Smooth muscle cell (in vitro differentiated cells): ENCODE data around the gene PARD6A. TPM values are rescaled to one million over a fixed set of nuclear protein-coding genes. Genes with fewer than 3 reads are reported as not detected.

ENCODE experiments used
- DNase-seq: peaks from one replicate; lab custom pipeline; 2025; ENCODE audit not compliant: unreplicated experiment; lab: John Stamatoyannopoulos, UW
- H2AFZ ChIP-seq: fragments of 200-600 bp; sonication (generic); 2 replicates; pipeline ENCODE4 v1.6.0; 2016; ENCODE audit warnings: antibody characterized with exemption, low read depth, mild to moderate bottlenecking
- H3F3A ChIP-seq: fragments of 200-600 bp; sonication (generic); 2 replicates; pipeline ENCODE4 v1.6.0; 2017; ENCODE audit warnings: antibody characterized with exemption, low read depth
- H3K27ac ChIP-seq: fragments of 200-600 bp; sonication (generic); 2 replicates; pipeline ENCODE4 v1.5.1; 2016; ENCODE audit warnings: low read depth, mild to moderate bottlenecking
- H3K27me3 ChIP-seq: fragments of 200-600 bp; sonication (generic); 2 replicates; pipeline ENCODE4 v1.6.1; 2016; ENCODE audit warnings: low read depth, mild to moderate bottlenecking
- H3K36me3 ChIP-seq: fragments of 200-600 bp; sonication (generic); 2 replicates; pipeline ENCODE4 v1.5.1; 2016; ENCODE audit warnings: low read depth
- H3K4me1 ChIP-seq: fragments of 200-600 bp; sonication (generic); 2 replicates; pipeline ENCODE4 v1.5.1; 2016; ENCODE audit warnings: low read depth
- H3K4me2 ChIP-seq: fragments of 200-600 bp; sonication (generic); 2 replicates; pipeline ENCODE4 v1.6.0; 2016; ENCODE audit warnings: mild to moderate bottlenecking
- H3K4me3 ChIP-seq: fragments of 200-600 bp; sonication (generic); 2 replicates; pipeline ENCODE4 v1.5.1; 2016; ENCODE audit warnings: mild to moderate bottlenecking
- H3K79me2 ChIP-seq: fragments of 200-600 bp; sonication (generic); 2 replicates; pipeline ENCODE4 v1.6.0; 2016; ENCODE audit warnings: low read depth, mild to moderate bottlenecking
- H3K9ac ChIP-seq: fragments of 200-600 bp; sonication (generic); 2 replicates; pipeline ENCODE4 v1.6.0; 2016; ENCODE audit warnings: low read depth
- H3K9me3 ChIP-seq: fragments of 200-600 bp; sonication (generic); replicated peaks from 2 replicates; pipeline ENCODE4 v1.5.1; 2016; ENCODE audit warnings: low read depth
- H4K20me1 ChIP-seq: fragments of 200-600 bp; sonication (generic); 2 replicates; pipeline ENCODE4 v1.6.0; 2016; ENCODE audit warnings: low read depth
- WGBS: methylation state at CpG from one replicate; pipeline ENCODE4 v1.1.7; 2016; ENCODE audit warnings: low lambda C conversion rate; 5-methylcytosine and 5-hydroxymethylcytosine counted together
- polyA plus RNA-seq: library from polyadenylated mRNA; unstranded; fragments of >200 nt; fragmentation: Nextera tagmentation; extraction: Ambion mirVana; gene quantifications from 2 replicates; pipeline ENCODE4 v1.2.1, GENCODE V29; 2016
- total RNA-seq: library from RNA; depleted of rRNA; stranded (reverse); fragments of >200 nt; gene quantifications from 2 replicates; pipeline ENCODE4 v1.2.3, GENCODE V29; 2014
- TF ChIP-seq, protein P1 (sequence below): fragments of 200-600 bp; sonication (generic); IDR thresholded peaks from 2 replicates; pipeline ENCODE4 v1.5.1; 2017; ENCODE audit warnings: borderline replicate concordance, mild to moderate bottlenecking, antibody characterized with exemption; ENCODE audit not compliant: insufficient read depth, poor library complexity, severe bottlenecking

PARD6A gene
- total and polyA plus RNA-seq, 2 experiments from 2014 or later: 0.36 to 0.58 TPM

DNA sequence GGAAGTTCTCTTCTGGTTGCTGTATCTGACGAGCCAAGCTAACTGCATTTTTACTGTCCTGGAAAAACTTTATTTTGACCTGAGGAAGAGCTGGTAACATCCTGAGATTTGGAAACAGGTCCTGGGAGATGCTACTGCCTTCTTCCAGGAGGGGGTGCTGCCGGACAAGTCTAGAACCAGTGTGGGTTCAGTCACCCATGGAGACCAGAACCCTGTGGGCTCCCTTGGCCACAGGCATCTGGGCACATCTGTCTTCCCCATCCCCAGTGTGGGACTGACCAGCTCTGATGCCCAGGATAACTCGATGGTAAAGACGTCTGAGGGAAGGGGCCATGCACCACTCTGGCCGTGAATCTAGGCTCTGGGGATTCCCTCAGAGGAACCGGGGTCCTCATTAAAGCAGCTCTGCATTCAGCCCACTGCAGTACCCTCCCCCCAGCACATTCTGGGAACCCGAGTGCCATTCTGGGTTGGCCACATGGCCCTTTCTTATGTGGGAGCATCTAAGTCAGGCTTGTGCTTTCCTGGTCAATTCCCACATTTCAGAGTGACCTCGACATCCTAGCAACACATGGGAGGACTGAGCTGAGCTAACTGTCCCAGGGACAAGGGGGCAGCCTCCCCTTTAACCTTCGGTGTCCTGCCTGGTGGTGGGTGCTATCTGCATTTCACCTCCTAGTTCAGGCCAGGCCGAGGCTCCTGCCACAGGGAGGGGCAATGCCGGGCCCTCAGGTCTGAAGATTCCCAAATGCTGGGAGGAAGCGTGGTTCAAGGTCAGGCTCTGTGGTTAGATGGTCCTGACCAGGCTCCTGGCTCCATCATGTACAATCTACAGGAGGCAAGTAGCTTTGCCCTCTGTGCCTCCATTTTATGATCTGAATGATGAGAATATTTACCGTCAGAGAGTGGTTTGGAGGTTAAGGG is 12.2 kb downstream of the PARD6A start:
- H3K27me3 ChIP-seq: no peaks in the 10 kb centered on the region
- 71% methylated on average over 13 of the region's 13 CpGs for WGBS
- no peak overlapping the region for H3K4me3 ChIP-seq
- TF ChIP-seq, protein P1, sequence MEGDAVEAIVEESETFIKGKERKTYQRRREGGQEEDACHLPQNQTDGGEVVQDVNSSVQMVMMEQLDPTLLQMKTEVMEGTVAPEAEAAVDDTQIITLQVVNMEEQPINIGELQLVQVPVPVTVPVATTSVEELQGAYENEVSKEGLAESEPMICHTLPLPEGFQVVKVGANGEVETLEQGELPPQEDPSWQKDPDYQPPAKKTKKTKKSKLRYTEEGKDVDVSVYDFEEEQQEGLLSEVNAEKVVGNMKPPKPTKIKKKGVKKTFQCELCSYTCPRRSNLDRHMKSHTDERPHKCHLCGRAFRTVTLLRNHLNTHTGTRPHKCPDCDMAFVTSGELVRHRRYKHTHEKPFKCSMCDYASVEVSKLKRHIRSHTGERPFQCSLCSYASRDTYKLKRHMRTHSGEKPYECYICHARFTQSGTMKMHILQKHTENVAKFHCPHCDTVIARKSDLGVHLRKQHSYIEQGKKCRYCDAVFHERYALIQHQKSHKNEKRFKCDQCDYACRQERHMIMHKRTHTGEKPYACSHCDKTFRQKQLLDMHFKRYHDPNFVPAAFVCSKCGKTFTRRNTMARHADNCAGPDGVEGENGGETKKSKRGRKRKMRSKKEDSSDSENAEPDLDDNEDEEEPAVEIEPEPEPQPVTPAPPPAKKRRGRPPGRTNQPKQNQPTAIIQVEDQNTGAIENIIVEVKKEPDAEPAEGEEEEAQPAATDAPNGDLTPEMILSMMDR: peak; percentile 61
- H3K9ac ChIP-seq: no peak overlapping the region
- no peak overlapping the region for H3K27ac ChIP-seq
- DNase-seq: no peak
- no peaks in the 10 kb centered on the region for H3K4me1 ChIP-seq
- no peaks in the 10 kb centered on the region for H4K20me1 ChIP-seq
- H3K36me3 ChIP-seq: no peaks in the 10 kb centered on the region
- H3F3A ChIP-seq: no peaks in the 10 kb centered on the region
- no peak overlapping the region for H2AFZ ChIP-seq
- H3K79me2 ChIP-seq: no peaks in the 10 kb centered on the region
- no peak overlapping the region for H3K4me2 ChIP-seq
- H3K9me3 ChIP-seq: no peaks in the 10 kb centered on the region

DNA sequence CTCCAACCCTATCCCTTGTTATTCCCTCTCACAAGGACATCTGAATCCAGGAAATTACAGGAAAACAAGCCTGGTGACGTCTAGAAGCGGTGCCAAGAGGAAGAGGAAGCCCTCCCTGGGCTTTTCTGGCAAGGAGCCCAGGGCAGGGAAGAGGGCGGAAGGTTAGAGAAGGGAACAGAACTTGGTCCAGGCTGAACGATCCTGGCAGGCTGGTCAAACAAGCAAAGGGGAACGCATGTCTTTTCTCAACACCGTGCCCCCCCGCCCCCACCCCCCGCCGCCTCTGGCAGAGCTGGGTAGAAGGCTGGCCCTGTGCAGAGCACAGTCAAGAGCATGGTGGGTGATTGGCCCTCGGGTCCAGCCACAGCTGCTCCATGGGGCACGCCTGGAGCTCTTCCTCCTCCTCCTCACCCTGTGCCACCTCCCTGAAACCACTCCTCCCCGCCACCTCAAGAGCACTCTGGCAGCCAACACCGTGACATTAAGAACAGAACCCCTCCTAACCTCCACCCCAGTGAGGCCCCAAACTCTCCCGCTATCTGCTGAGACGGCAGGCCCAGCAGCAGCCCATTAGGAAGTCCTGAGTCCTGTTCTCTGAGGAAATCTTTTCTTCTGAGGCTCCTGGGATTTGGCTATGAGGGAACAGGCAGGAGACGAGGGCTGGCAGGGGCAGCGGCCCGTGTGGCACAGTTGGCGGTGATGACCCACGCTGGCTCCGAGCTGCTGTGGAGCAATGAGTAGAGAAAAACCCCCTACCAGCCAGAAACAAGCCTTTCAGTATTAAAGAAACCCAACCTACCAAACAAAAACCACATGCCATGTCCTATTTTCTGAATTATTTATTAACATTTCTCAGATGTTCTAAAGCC is 13.2 kb downstream of the PARD6A start:
- no peaks in the 10 kb centered on the region for H3K4me1 ChIP-seq
- 86% methylated on average over 16 of the region's 21 CpGs for WGBS
- H3K4me3 ChIP-seq: no peak overlapping the region
- H3K27ac ChIP-seq: no peak overlapping the region
- H3K79me2 ChIP-seq: no peaks in the 10 kb centered on the region
- no peaks in the 10 kb centered on the region for H4K20me1 ChIP-seq
- no peak overlapping the region for H3K9ac ChIP-seq
- no peaks in the 10 kb centered on the region for H3K27me3 ChIP-seq
- no peak for DNase-seq
- no peaks in the 10 kb centered on the region for H3F3A ChIP-seq
- no peak overlapping the region for H3K4me2 ChIP-seq
- H3K9me3 ChIP-seq: no peaks in the 10 kb centered on the region
- TF ChIP-seq, protein P1: no peak
- H2AFZ ChIP-seq: no peak overlapping the region
- H3K36me3 ChIP-seq: no peaks in the 10 kb centered on the region

DNA sequence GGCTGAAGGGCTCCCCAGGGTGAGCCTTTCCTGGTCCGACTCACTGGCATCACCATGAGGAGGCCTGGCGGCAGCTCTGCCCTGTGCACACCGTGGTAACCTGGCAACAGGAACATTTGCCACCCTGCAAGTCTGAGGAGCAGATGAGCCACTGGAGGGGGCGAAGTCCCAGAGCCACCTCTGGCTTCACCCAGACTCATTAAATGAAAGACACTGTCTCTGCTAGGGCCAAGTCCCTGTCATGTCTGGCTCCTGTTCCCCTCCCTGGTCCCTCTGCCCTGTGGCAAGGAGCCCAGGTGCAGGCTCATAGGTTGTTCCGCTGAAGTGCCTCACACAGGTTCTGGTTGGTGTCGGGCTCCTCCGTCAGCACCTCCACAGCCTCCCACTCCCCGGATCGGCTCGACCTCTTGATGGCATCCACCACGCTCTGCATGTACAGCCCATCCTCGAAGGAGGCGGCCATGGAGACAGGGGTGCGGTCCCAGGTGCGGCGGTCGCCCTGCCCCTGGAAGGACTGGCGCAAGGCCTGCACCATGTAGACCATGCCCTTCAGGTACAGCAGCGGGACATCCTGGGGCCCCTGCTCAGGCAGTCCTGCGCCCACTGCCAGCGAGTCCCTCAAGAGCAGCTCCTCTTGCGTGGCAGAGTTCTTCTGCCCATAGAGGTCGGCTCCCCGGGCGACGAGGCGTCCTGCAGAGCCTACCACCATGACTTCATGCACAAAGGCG is 14.3 kb downstream of the PARD6A start:
- Histone ChIP-seq H2AFZ (no peak overlapping the region), H3K4me3 (no peak overlapping the region), H3K36me3 (no peaks in the 10 kb centered on the region), H3K9me3 (no peaks in the 10 kb centered on the region), H3F3A (no peaks in the 10 kb centered on the region), H3K4me2 (no peak overlapping the region), H3K9ac (no peak overlapping the region), H3K4me1 (no peaks in the 10 kb centered on the region), H3K27ac (no peak overlapping the region), H3K27me3 (no peaks in the 10 kb centered on the region), H4K20me1 (no peaks in the 10 kb centered on the region), H3K79me2 (no peaks in the 10 kb centered on the region)
- WGBS: 96% methylated on average over 28 of the region's 28 CpGs
- DNase-seq: no peak
- TF ChIP-seq, protein P1: no peak
